SK-N-SH (cell line): Measurements from ENCODE around the gene PARD3. TPM values are rescaled to one million over a fixed set of nuclear protein-coding genes. Genes with fewer than 3 reads are reported as not detected.

Source experiments
- CTCF ChIA-PET: fragments of 300-600, 350-600 bp; formaldehyde crosslinking; extraction: SDS; loops from one replicate; lab custom pipeline; 2021; lab: Yijun Ruan, JAX
- POLR2A ChIA-PET: fragments of 350-600 bp; sonication (Branson Sonifier 250); formaldehyde crosslinking; extraction: SDS; loops from one replicate; lab custom pipeline; 2020; ENCODE audit warnings: antibody characterized with exemption, inconsistent platforms; lab: Yijun Ruan, JAX
- DNase-seq: peaks from one replicate; pipeline ENCODE4 v3.0.0; 2012
- H2AFZ ChIP-seq: fragments of 200-600 bp; sonication (generic); 2 replicates; pipeline ENCODE4 v1.8.1; 2016; ENCODE audit warnings: antibody characterized with exemption, mild to moderate bottlenecking, low read depth
- H3F3A ChIP-seq: fragments of 200-600 bp; sonication (generic); replicated peaks from 2 replicates; pipeline ENCODE3; 2016; ENCODE audit warnings: antibody characterized with exemption, mild to moderate bottlenecking; ENCODE audit not compliant: insufficient read depth
- H3K27ac ChIP-seq, 2 experiments: fragments of 200-500 bp in 1 of 2; fragments of 200-600 bp in 1 of 2; sonication (Bioruptor generic) in 1 of 2; sonication (generic), shearing (Covaris generic) in 1 of 2; 2 replicates each; pipeline versions ENCODE4 v1.5.1 to v1.6.1; 2014 to 2016; ENCODE audit warnings: low read depth in 2 of 2, inconsistent platforms in 1 of 2, low read length in 1 of 2, mild to moderate bottlenecking in 1 of 2, mixed read lengths in 1 of 2
- H3K27me3 ChIP-seq: fragments of 200-600 bp; sonication (generic), shearing (Covaris generic); 2 replicates; pipeline ENCODE4 v1.6.1; 2016; ENCODE audit warnings: mixed run types; ENCODE audit not compliant: insufficient read depth
- H3K36me3 ChIP-seq, 2 experiments: fragments of 200-500 bp in 1 of 2; fragments of 200-600 bp in 1 of 2; sonication (Bioruptor generic) in 1 of 2; sonication (generic) in 1 of 2; replicated peaks in 1 of 2; 2 replicates each; pipeline versions ENCODE3 to v1.5.1; 2014 to 2016; ENCODE audit warnings: low read length in 1 of 2, mild to moderate bottlenecking in 1 of 2; ENCODE audit not compliant: insufficient read depth in 2 of 2, control insufficient read depth in 1 of 2
- H3K4me1 ChIP-seq, 2 experiments: fragments of 200-500 bp in 1 of 2; fragments of 200-600 bp in 1 of 2; sonication (Bioruptor generic) in 1 of 2; sonication (generic), shearing (Covaris generic) in 1 of 2; 2 replicates each; pipeline versions ENCODE4 v1.5.1 to v1.6.1; 2014 to 2016; ENCODE audit warnings: low read depth in 1 of 2, low read length in 1 of 2, mixed run types in 1 of 2; ENCODE audit not compliant: insufficient read depth in 2 of 2, control insufficient read depth in 1 of 2
- H3K4me2 ChIP-seq: fragments of 200-600 bp; sonication (generic), shearing (Covaris generic); 2 replicates; pipeline ENCODE4 v1.6.1; 2017; ENCODE audit warnings: mixed run types
- H3K4me3 ChIP-seq, 2 experiments: fragments of 200-500 bp in 1 of 2; fragments of 200-600 bp in 1 of 2; sonication (Bioruptor generic) in 1 of 2; sonication (generic), shearing (Covaris generic) in 1 of 2; 2 replicates each; pipeline versions ENCODE4 v1.5.1 to v1.8.1; 2014 to 2016; ENCODE audit warnings: low read depth in 2 of 2, inconsistent platforms in 1 of 2, low read length in 1 of 2, mild to moderate bottlenecking in 1 of 2, mixed read lengths in 1 of 2, moderate library complexity in 1 of 2
- H3K79me2 ChIP-seq: fragments of 200-600 bp; sonication (generic); 2 replicates; pipeline ENCODE4 v1.8.1; 2017; ENCODE audit warnings: mild to moderate bottlenecking; ENCODE audit not compliant: insufficient read depth
- H3K9ac ChIP-seq: fragments of 200-600 bp; sonication (generic); 2 replicates; pipeline ENCODE4 v1.6.1; 2017; ENCODE audit warnings: mixed run types
- H3K9me2 ChIP-seq: fragments of 200-600 bp; sonication (generic); 2 replicates; pipeline ENCODE4 v1.6.1; 2017; ENCODE audit warnings: mixed run types
- H3K9me3 ChIP-seq: fragments of 200-600 bp; sonication (generic); 2 replicates; pipeline ENCODE4 v1.6.1; 2017; ENCODE audit warnings: mixed run types, mild to moderate bottlenecking, moderate library complexity
- H4K20me1 ChIP-seq: fragments of 200-600 bp; sonication (generic); 2 replicates; pipeline ENCODE4 v1.6.1; 2017; ENCODE audit warnings: mild to moderate bottlenecking, mixed run types; ENCODE audit not compliant: insufficient read depth
- CHD2 ChIP-seq: fragments of 150-350 bp; IDR thresholded peaks from 2 replicates; pipeline ENCODE4 v1.6.1; 2018; ENCODE audit warnings: low read length; ENCODE audit not compliant: partially characterized antibody
- CTCF ChIP-seq: fragments of 200-600 bp; sonication (generic); IDR thresholded peaks from 2 replicates; pipeline ENCODE4 v1.6.1; 2017; ENCODE audit warnings: antibody characterized with exemption, mild to moderate bottlenecking, moderate library complexity
- EP300 ChIP-seq, 2 experiments: IDR thresholded peaks; 2 replicates each; pipeline versions ENCODE4 v1.4.0 to v1.6.1; 2012; ENCODE audit warnings: borderline replicate concordance in 1 of 2, low read depth in 1 of 2, low read length in 1 of 2
- FOSL2 ChIP-seq: IDR thresholded peaks from 2 replicates; pipeline ENCODE4 v1.4.0; 2012; ENCODE audit warnings: low read depth, mild to moderate bottlenecking, moderate library complexity, borderline replicate concordance
- FOXM1 ChIP-seq: IDR thresholded peaks from 2 replicates; pipeline ENCODE4 v1.4.0; 2012; ENCODE audit warnings: low read depth, mild to moderate bottlenecking
- GABPA ChIP-seq: IDR thresholded peaks from 2 replicates; pipeline ENCODE4 v1.4.0; 2012; ENCODE audit warnings: low read depth, mild to moderate bottlenecking
- JUND ChIP-seq: IDR thresholded peaks from 2 replicates; pipeline ENCODE4 v1.4.0; 2012
- POLR2AphosphoS5 ChIP-seq: IDR thresholded peaks from 2 replicates; pipeline ENCODE4 v1.6.1; 2012; ENCODE audit warnings: low read depth, low read length
- RCOR1 ChIP-seq: fragments of 150-350 bp; IDR thresholded peaks from 2 replicates; pipeline ENCODE4 v1.6.1; 2017; ENCODE audit warnings: antibody characterized with exemption, low read length
- SIN3A ChIP-seq: IDR thresholded peaks from 2 replicates; pipeline ENCODE4 v1.6.1; 2012; ENCODE audit warnings: low read depth, mild to moderate bottlenecking, low read length, moderate library complexity, borderline replicate concordance
- TEAD4 ChIP-seq: IDR thresholded peaks from 2 replicates; pipeline ENCODE4 v1.4.0; 2012; ENCODE audit warnings: mild to moderate bottlenecking, borderline replicate concordance; ENCODE audit not compliant: insufficient read depth
- YY1 ChIP-seq: IDR thresholded peaks from 2 replicates; pipeline ENCODE4 v1.4.0; 2012; ENCODE audit warnings: low read depth, mild to moderate bottlenecking
- WGBS: methylation state at CpG from one replicate; pipeline ENCODE4 v1.1.6; 2017; ENCODE audit warnings: low lambda C conversion rate; 5-methylcytosine and 5-hydroxymethylcytosine counted together
- polyA plus RNA-seq, 3 experiments: library from polyadenylated mRNA; depleted of rRNA; stranded (reverse); fragments of >200 nt; gene quantifications; 2 replicates each; pipeline ENCODE4 v1.2.3, GENCODE V29; 2012
- TF ChIP-seq, protein P1 (sequence below): IDR thresholded peaks from 2 replicates; pipeline ENCODE4 v1.6.1; 2012; ENCODE audit warnings: mild to moderate bottlenecking, low read depth, low read length, moderate library complexity
- TF ChIP-seq, protein P2 (sequence below): IDR thresholded peaks from 2 replicates; pipeline ENCODE4 v1.4.0; 2012; ENCODE audit warnings: low read depth, borderline replicate concordance
- TF ChIP-seq, protein P3 (sequence below): IDR thresholded peaks from 2 replicates; pipeline ENCODE4 v1.4.0; 2012; ENCODE audit warnings: low read depth

PARD3 gene
- polyA plus RNA-seq, 1 of the 3 experiments (the other 2 are of a cell fraction): 29.4 TPM

DNA sequence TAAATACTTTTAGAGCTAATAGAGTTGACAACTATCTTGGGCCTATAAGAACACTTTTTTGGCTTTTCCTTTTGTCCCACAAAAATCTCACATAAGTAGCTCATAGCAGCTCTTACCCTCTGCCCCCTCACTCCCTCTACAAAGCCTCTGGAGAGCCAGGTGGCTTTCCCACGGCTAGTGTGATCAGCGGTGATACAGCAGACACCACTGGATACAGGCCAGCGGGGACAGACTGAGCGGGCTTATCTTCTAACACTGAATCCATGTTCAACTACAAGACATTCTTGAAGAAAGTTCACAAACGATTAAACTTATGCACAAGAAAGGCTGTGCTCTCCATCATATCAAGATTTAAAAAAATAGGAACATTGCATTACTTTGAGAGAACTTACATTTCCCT is 377.2 kb downstream of the PARD3 start:
- Histone ChIP-seq H3K9me3 (no peaks in the 10 kb centered on the region), H3K4me1 (peaks cover 0 to 13% of the 10 kb centered on the region in 2 experiments; a peak in 2 of 4 replicates), H2AFZ (no peak overlapping the region), H3K9me2 (no peaks in the 10 kb centered on the region), H3K79me2 (no peaks in the 10 kb centered on the region; the same call in 1 of the 2 replicates), H3K27ac (no peak overlapping the region), H3F3A (peaks cover 18% of the 10 kb centered on the region), H3K4me3 (no peak overlapping the region), H3K9ac (no peak overlapping the region), H3K27me3 (no peaks in the 10 kb centered on the region), H4K20me1 (no peaks in the 10 kb centered on the region), H3K36me3 (peaks cover 0 to 8% of the 10 kb centered on the region in 2 experiments), H3K4me2 (no peak overlapping the region)
- WGBS: 78% methylated on average over 5 of the region's 5 CpGs
- no peak for TF ChIP-seq YY1
- no peak for TF ChIP-seq FOXM1
- no peak for TF ChIP-seq FOSL2
- TF ChIP-seq, protein P1, sequence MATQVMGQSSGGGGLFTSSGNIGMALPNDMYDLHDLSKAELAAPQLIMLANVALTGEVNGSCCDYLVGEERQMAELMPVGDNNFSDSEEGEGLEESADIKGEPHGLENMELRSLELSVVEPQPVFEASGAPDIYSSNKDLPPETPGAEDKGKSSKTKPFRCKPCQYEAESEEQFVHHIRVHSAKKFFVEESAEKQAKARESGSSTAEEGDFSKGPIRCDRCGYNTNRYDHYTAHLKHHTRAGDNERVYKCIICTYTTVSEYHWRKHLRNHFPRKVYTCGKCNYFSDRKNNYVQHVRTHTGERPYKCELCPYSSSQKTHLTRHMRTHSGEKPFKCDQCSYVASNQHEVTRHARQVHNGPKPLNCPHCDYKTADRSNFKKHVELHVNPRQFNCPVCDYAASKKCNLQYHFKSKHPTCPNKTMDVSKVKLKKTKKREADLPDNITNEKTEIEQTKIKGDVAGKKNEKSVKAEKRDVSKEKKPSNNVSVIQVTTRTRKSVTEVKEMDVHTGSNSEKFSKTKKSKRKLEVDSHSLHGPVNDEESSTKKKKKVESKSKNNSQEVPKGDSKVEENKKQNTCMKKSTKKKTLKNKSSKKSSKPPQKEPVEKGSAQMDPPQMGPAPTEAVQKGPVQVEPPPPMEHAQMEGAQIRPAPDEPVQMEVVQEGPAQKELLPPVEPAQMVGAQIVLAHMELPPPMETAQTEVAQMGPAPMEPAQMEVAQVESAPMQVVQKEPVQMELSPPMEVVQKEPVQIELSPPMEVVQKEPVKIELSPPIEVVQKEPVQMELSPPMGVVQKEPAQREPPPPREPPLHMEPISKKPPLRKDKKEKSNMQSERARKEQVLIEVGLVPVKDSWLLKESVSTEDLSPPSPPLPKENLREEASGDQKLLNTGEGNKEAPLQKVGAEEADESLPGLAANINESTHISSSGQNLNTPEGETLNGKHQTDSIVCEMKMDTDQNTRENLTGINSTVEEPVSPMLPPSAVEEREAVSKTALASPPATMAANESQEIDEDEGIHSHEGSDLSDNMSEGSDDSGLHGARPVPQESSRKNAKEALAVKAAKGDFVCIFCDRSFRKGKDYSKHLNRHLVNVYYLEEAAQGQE: no peak
- no peak for TF ChIP-seq TEAD4
- no peak for TF ChIP-seq CTCF
- no peak for TF ChIP-seq JUND
- no peak for TF ChIP-seq EP300 (IDR thresholded peaks at IDR 0.05; ENCODE audit: borderline replicate concordance in 1 of 2, low read depth in 1 of 2, low read length in 1 of 2)
- no peak for TF ChIP-seq SIN3A
- TF ChIP-seq, protein P2, sequence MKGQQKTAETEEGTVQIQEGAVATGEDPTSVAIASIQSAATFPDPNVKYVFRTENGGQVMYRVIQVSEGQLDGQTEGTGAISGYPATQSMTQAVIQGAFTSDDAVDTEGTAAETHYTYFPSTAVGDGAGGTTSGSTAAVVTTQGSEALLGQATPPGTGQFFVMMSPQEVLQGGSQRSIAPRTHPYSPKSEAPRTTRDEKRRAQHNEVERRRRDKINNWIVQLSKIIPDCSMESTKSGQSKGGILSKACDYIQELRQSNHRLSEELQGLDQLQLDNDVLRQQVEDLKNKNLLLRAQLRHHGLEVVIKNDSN: no peak
- TF ChIP-seq GABPA: no peak
- TF ChIP-seq, protein P3, sequence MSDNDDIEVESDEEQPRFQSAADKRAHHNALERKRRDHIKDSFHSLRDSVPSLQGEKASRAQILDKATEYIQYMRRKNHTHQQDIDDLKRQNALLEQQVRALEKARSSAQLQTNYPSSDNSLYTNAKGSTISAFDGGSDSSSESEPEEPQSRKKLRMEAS: no peak
- no peak for TF ChIP-seq POLR2AphosphoS5
- no peak for TF ChIP-seq CHD2
- TF ChIP-seq RCOR1: no peak
- POLR2A ChIA-PET: no interaction called here
- DNase-seq: no peak
- CTCF ChIA-PET: no interaction called here
